K562 (cell line): Measurements from ENCODE around the gene PNKD. TPM values are rescaled to one million over a fixed set of nuclear protein-coding genes. Genes with fewer than 3 reads are reported as not detected.

ENCODE experiments used
- CSDE1 ChIP-seq, 2 experiments: fragments of 450-650 bp; IDR thresholded peaks; 2 replicates each; pipeline ENCODE4 v1.6.1; 2016; ENCODE audit warnings: mild to moderate bottlenecking in 1 of 2
- E2F6 ChIP-seq, 2 experiments: IDR thresholded peaks; 2 replicates each; pipeline ENCODE4 v1.6.1; 2011; ENCODE audit warnings: borderline replicate concordance in 1 of 2, control low read depth in 1 of 2, low read depth in 1 of 2, low read length in 1 of 2, mild to moderate bottlenecking in 1 of 2, mixed read lengths in 1 of 2, moderate library complexity in 1 of 2; ENCODE audit not compliant: insufficient read depth in 1 of 2, insufficient read length in 1 of 2, poor library complexity in 1 of 2, severe bottlenecking in 1 of 2; ENCODE audit errors: extremely low read depth in 1 of 2
- EGR1 ChIP-seq: fragments of 450-650 bp; conservative IDR thresholded peaks from 2 replicates; pipeline ENCODE4 v1.6.1; 2017; ENCODE audit warnings: mild to moderate bottlenecking
- FOXA1 ChIP-seq: fragments of 450-650 bp; IDR thresholded peaks from 2 replicates; pipeline ENCODE4 v1.6.1; 2016; ENCODE audit warnings: mild to moderate bottlenecking, borderline replicate concordance
- GTF2F1 ChIP-seq: IDR thresholded peaks from 2 replicates; pipeline ENCODE4 v1.6.1; 2011; ENCODE audit warnings: low read depth, low read length, improper control_type of control experiment
- KAT8 ChIP-seq: fragments of 450-650 bp; IDR thresholded peaks from 2 replicates; pipeline ENCODE4 v1.6.1; 2016; ENCODE audit warnings: low read depth, mild to moderate bottlenecking
- MEIS2 ChIP-seq: fragments of 450-650 bp; IDR thresholded peaks from 2 replicates; pipeline ENCODE4 v1.6.1; 2014; ENCODE audit warnings: mild to moderate bottlenecking; ENCODE audit not compliant: partially characterized antibody
- NELFE ChIP-seq: IDR thresholded peaks from 2 replicates; pipeline ENCODE4 v1.6.1; 2011; ENCODE audit warnings: mild to moderate bottlenecking; ENCODE audit not compliant: insufficient read depth, insufficient read length
- PBX2 ChIP-seq, 2 experiments: IDR thresholded peaks in 1 of 2; conservative IDR thresholded peaks in 1 of 2; 2 replicates each; pipeline ENCODE4 v1.6.1; 2016; ENCODE audit warnings: low read depth in 2 of 2, mild to moderate bottlenecking in 1 of 2, missing compliant biosample characterization in 1 of 2, missing genetic modification characterization in 1 of 2, moderate library complexity in 1 of 2
- RBM22 ChIP-seq: fragments of 200-400 bp; formaldehyde crosslinking; IDR thresholded peaks from 2 replicates; pipeline ENCODE4 v1.6.1; 2018; ENCODE audit warnings: low read length, low read depth; ENCODE audit not compliant: poor library complexity, severe bottlenecking
- RFX7 ChIP-seq: fragments of 250-450 bp; sonication (Bioruptor Pico); IDR thresholded peaks from 2 replicates; pipeline ENCODE4 v1.5.1; 2021; ENCODE audit warnings: mild to moderate bottlenecking
- SETDB1 ChIP-seq: IDR thresholded peaks from one replicate; pipeline ENCODE4 v1.6.1; 2012; ENCODE audit warnings: low read length, control low read depth, inconsistent platforms
- SMARCA5 ChIP-seq: fragments of 450-650 bp; IDR thresholded peaks from 2 replicates; pipeline ENCODE4 v1.6.1; 2016
- SMARCC2 ChIP-seq: fragments of 450-650 bp; IDR thresholded peaks from 2 replicates; pipeline ENCODE4 v1.6.1; 2017; ENCODE audit warnings: antibody characterized with exemption, moderate library complexity, mild to moderate bottlenecking, low read depth
- TCF7L2 ChIP-seq: fragments of 150-350 bp; IDR thresholded peaks from 2 replicates; pipeline ENCODE4 v1.6.1; 2016; ENCODE audit warnings: low read depth, mild to moderate bottlenecking, low read length, moderate library complexity
- TFAP4 ChIP-seq: sonication (generic); formaldehyde crosslinking; IDR thresholded peaks from 2 replicates; pipeline ENCODE4 v1.8.0; 2022; ENCODE audit warnings: missing genetic modification reagents, mild to moderate bottlenecking, moderate library complexity, borderline replicate concordance
- UBTF ChIP-seq, 2 experiments: IDR thresholded peaks; 2 replicates each; pipeline ENCODE4 v1.6.1; 2012; ENCODE audit warnings: improper control_type of control experiment in 2 of 2, low read depth in 2 of 2, low read length in 2 of 2, borderline replicate concordance in 1 of 2
- ZNF165 ChIP-seq: fragments of 250-450 bp; sonication (Bioruptor Pico); IDR thresholded peaks from 2 replicates; pipeline ENCODE4 v1.4.0; 2020; ENCODE audit warnings: borderline replicate concordance
- ZNF217 ChIP-seq: sonication (generic); formaldehyde crosslinking; IDR thresholded peaks from 2 replicates; pipeline ENCODE4 v1.8.0; 2022; ENCODE audit warnings: mild to moderate bottlenecking, missing genetic modification reagents
- ZNF24 ChIP-seq: fragments of 450-650 bp; IDR thresholded peaks from 2 replicates; pipeline ENCODE4 v1.6.1; 2016
- ZSCAN29 ChIP-seq: fragments of 450-650 bp; IDR thresholded peaks from 2 replicates; pipeline ENCODE4 v1.6.1; 2017
- polyA plus RNA-seq, 8 experiments: library from polyadenylated mRNA; depleted of rRNA in 4 of 8; stranded (reverse) in 5 of 8; unstranded in 3 of 8; fragments of >200 nt; fragmentation: Nextera tagmentation in 2 of 8; fragmentation: Illumina TruSeq in 1 of 8; extraction: Ambion mirVana in 2 of 8; extraction: Trizol in 1 of 8; gene quantifications; 2 replicates each; pipeline versions ENCODE4 v1.2.1 to v1.2.3, GENCODE V29; 2011 to 2014; ENCODE audit warnings: inconsistent platforms in 1 of 8, missing spikeins in 1 of 8
- total RNA-seq, 7 experiments: library from RNA; depleted of rRNA in 6 of 7; stranded (reverse); fragments of >200 nt in 6 of 7; fragmentation: Illumina TruSeq in 2 of 7; extraction: Trizol in 2 of 7; gene quantifications; 2 replicates each; pipeline versions ENCODE4 v1.2.1 to v1.2.3, GENCODE V29; 2011 to 2021; ENCODE audit warnings: low replicate concordance in 1 of 7

The PNKD gene
- total and polyA plus RNA-seq, 9 of the 15 experiments (the other 6 are each of a cell fraction or from before 2014, with no cell fraction given) = 26.0 to 105 (median 60.1) TPM

GRCh38 chr2:218286570-218287459 lies 16.5 kb downstream of the PNKD start (continued):
- TF ChIP-seq ZNF165 (CRISPR knock-in tag) (no peak), CSDE1 (IDR thresholded peaks at IDR 0.05) (no peak), PBX2 (CRISPR knock-in tag; IDR thresholded peaks at IDR 0.05; ENCODE audit: low read depth) (no peak), PBX2 (tag; conservative IDR thresholded peaks at IDR 0.05; ENCODE audit: low read depth) (peak; percentile 89), GTF2F1 (no peak), SMARCC2 (no peak), E2F6 (IDR thresholded peaks at IDR 0.05; ENCODE audit: borderline replicate concordance in 1 of 2, extremely low read depth in 1 of 2, insufficient read depth in 1 of 2, insufficient read length in 1 of 2, low read depth in 1 of 2, low read length in 1 of 2, poor library complexity in 1 of 2, severe bottlenecking in 1 of 2) (no peak), ZNF217 (CRISPR knock-in tag) (no peak), RBM22 (no peak), SMARCA5 (no peak), EGR1 (peak; percentile 4; the same call in 1 of the 2 replicates), SETDB1 (no peak), ZSCAN29 (no peak), ZNF24 (no peak), MEIS2 (peak; percentile 41), RFX7 (CRISPR knock-in tag) (no peak), TCF7L2 (no peak), KAT8 (no peak), NELFE (no peak), FOXA1 (no peak), TFAP4 (CRISPR knock-in tag) (peak; percentile 75), UBTF (IDR thresholded peaks at IDR 0.05; ENCODE audit: borderline replicate concordance in 1 of 2, low read depth in 2 of 2, low read length in 2 of 2) (no peak)
